MM.1S (cell line): ENCODE data around the gene ENDOU.

ENCODE experiments used
- EZH2 ChIP-seq: fragments of 300-600 bp; sonication (generic); optimal IDR thresholded peaks from 2 replicates; pipeline ENCODE3; 2017; ENCODE audit warnings: low read depth, mild to moderate bottlenecking, antibody characterized with exemption, low read length, mixed read lengths
- TF ChIP-seq, protein P1 (sequence below): fragments of 300-600 bp; sonication (generic); IDR thresholded peaks from 2 replicates; pipeline ENCODE4 v1.5.1; 2016; ENCODE audit warnings: antibody characterized with exemption, low read length, mixed read lengths

DNA sequence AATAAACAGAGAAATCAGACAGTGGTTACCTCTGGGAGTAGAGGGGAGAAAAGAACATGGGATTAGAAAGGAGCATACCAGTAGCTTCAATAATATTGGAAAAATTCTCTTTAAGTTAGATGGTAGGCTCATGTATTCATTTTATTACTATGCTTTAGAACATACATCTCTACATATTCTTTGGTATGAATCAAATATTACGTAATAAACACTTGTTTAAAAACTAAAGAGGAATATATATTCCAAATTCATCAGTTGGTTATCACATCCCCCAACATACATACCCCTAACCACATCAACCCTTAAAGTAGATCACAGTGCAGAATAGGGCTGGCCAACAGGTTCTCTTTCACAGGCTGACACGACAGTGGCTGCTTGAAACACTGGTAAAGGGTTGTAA, 25.0 kb downstream of the ENDOU start:
- TF ChIP-seq, protein P1, sequence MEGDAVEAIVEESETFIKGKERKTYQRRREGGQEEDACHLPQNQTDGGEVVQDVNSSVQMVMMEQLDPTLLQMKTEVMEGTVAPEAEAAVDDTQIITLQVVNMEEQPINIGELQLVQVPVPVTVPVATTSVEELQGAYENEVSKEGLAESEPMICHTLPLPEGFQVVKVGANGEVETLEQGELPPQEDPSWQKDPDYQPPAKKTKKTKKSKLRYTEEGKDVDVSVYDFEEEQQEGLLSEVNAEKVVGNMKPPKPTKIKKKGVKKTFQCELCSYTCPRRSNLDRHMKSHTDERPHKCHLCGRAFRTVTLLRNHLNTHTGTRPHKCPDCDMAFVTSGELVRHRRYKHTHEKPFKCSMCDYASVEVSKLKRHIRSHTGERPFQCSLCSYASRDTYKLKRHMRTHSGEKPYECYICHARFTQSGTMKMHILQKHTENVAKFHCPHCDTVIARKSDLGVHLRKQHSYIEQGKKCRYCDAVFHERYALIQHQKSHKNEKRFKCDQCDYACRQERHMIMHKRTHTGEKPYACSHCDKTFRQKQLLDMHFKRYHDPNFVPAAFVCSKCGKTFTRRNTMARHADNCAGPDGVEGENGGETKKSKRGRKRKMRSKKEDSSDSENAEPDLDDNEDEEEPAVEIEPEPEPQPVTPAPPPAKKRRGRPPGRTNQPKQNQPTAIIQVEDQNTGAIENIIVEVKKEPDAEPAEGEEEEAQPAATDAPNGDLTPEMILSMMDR = no peak
- no peak for TF ChIP-seq EZH2
